ENCODE data around the gene CD46. TPM values are rescaled to one million over a fixed set of nuclear protein-coding genes. Genes with fewer than 3 reads are reported as not detected.
A peak's percentile ranks its signal among the peaks of the same experiment; 100 is the strongest.

The CD46 gene
- total RNA-seq, 1 donor from 2014 or later: 93.8 TPM

- no peak for DNase-seq (ENCODE audit: low read depth, low spot score)
Measured at GRCh38 chr1:207825409-207825695, 73.5 kb downstream of the CD46 start.

GRCh38 chr1:207825719-207826556, 74.1 kb downstream of the CD46 start:
- H3K9me3 Mint-ChIP-seq: no peaks in the 10 kb centered on the region
- H3K27ac Mint-ChIP-seq (ENCODE audit: unreplicated experiment): no peak overlapping the region
- H3K4me3 Mint-ChIP-seq: no peak overlapping the region
- no peaks in the 10 kb centered on the region for H3K27me3 Mint-ChIP-seq (ENCODE audit: low read depth)
- peaks cover 41% of the 10 kb centered on the region for H3K4me1 Mint-ChIP-seq
- peaks cover 2% of the 10 kb centered on the region for H3K36me3 Mint-ChIP-seq (ENCODE audit: low read depth)
- no peak for TF ChIP-seq CTCF (conservative IDR thresholded peaks at IDR 0.05)
- DNase-seq (ENCODE audit: low read depth, low spot score): no peak

More at GRCh38 chr1:207825409-207825695, 73.5 kb downstream of the CD46 start:
- TF ChIP-seq CTCF (conservative IDR thresholded peaks at IDR 0.05): no peak
- peaks cover 41% of the 10 kb centered on the region for H3K4me1 Mint-ChIP-seq
- peak overlapping the region; percentile 24 for H3K27ac Mint-ChIP-seq (ENCODE audit: unreplicated experiment)
- H3K27me3 Mint-ChIP-seq (ENCODE audit: low read depth): no peaks in the 10 kb centered on the region
- peaks cover 2% of the 10 kb centered on the region for H3K36me3 Mint-ChIP-seq (ENCODE audit: low read depth)
- no peaks in the 10 kb centered on the region for H3K9me3 Mint-ChIP-seq
- H3K4me3 Mint-ChIP-seq: no peak overlapping the region

GRCh38 chr1:207826557-207827487, 75.0 kb downstream of the CD46 start:
- H3K4me3 Mint-ChIP-seq: no peak overlapping the region
- no peak for TF ChIP-seq CTCF (conservative IDR thresholded peaks at IDR 0.05)
- DNase-seq (ENCODE audit: low read depth, low spot score): no peak
- H3K9me3 Mint-ChIP-seq: no peaks in the 10 kb centered on the region
- H3K4me1 Mint-ChIP-seq: peaks cover 41% of the 10 kb centered on the region
- H3K27me3 Mint-ChIP-seq (ENCODE audit: low read depth): no peaks in the 10 kb centered on the region
- no peak overlapping the region for H3K27ac Mint-ChIP-seq (ENCODE audit: unreplicated experiment)
- peaks cover 2% of the 10 kb centered on the region for H3K36me3 Mint-ChIP-seq (ENCODE audit: low read depth)

- H3K4me3 Mint-ChIP-seq: no peak overlapping the region
- peaks cover 2% of the 10 kb centered on the region for H3K36me3 Mint-ChIP-seq (ENCODE audit: low read depth)
- no peak for DNase-seq (ENCODE audit: low read depth, low spot score)
- no peaks in the 10 kb centered on the region for H3K27me3 Mint-ChIP-seq (ENCODE audit: low read depth)
- peaks cover 41% of the 10 kb centered on the region for H3K4me1 Mint-ChIP-seq
- H3K9me3 Mint-ChIP-seq: no peaks in the 10 kb centered on the region
- no peak for TF ChIP-seq CTCF (conservative IDR thresholded peaks at IDR 0.05)
- H3K27ac Mint-ChIP-seq (ENCODE audit: unreplicated experiment): no peak overlapping the region
Measured at GRCh38 chr1:207827488-207827830, 75.6 kb downstream of the CD46 start.

GRCh38 chr1:207828046-207828445, 76.2 kb downstream of the CD46 start:
- H3K4me1 Mint-ChIP-seq: peaks cover 37% of the 10 kb centered on the region
- no peak for DNase-seq (ENCODE audit: low read depth, low spot score)
- H3K9me3 Mint-ChIP-seq: no peaks in the 10 kb centered on the region
- no peak overlapping the region for H3K27ac Mint-ChIP-seq (ENCODE audit: unreplicated experiment)
- no peak overlapping the region for H3K4me3 Mint-ChIP-seq
- TF ChIP-seq CTCF (conservative IDR thresholded peaks at IDR 0.05): no peak
- H3K36me3 Mint-ChIP-seq (ENCODE audit: low read depth): peaks cover 2% of the 10 kb centered on the region
- no peaks in the 10 kb centered on the region for H3K27me3 Mint-ChIP-seq (ENCODE audit: low read depth)

All from neural crest cell (in vitro differentiated cells).